HepG2 (cell line): Measurements from ENCODE around the gene PACS2. TPM values are rescaled to one million over a fixed set of nuclear protein-coding genes. Genes with fewer than 3 reads are reported as not detected.

Experiments
- ATAC-seq: fragments of 200-7000 bp; cut with Tn5 transposase; 3 replicates; pipeline ENCODE4 v1.9.1; 2020; ENCODE audit warnings: mild to moderate bottlenecking, moderate library complexity
- BruUV-seq: library from RNA; stranded (reverse); fragments of 400-500 nt; replicated peaks from 2 replicates; lab custom pipeline; 2021; lab: Mats Ljungman, UMichigan
- CTCF ChIA-PET: fragments of 300-600 bp; formaldehyde crosslinking; extraction: SDS; loops from one replicate; lab custom pipeline; 2021; ENCODE audit warnings: low total read pairs, inconsistent platforms, low intra/inter-chr PET ratio; lab: Yijun Ruan, JAX
- POLR2A ChIA-PET: fragments of 350-600 bp; sonication (Branson Sonifier 250); formaldehyde crosslinking; loops from one replicate; lab custom pipeline; 2020; ENCODE audit warnings: antibody characterized with exemption, inconsistent platforms; lab: Yijun Ruan, JAX
- DNase-seq: peaks from one replicate; pipeline ENCODE4 v3.0.0-alpha.2; 2015; ENCODE audit warnings: low spot score
- FAIRE-seq: peaks from 3 replicates; lab custom pipeline; 2011; peaks lifted over from hg19 to GRCh38; lab: Jason Lieb, UNC
- H2AFZ ChIP-seq: one replicate; pipeline ENCODE4 v1.6.1; 2011; ENCODE audit warnings: low read length, inconsistent platforms
- H3K27ac ChIP-seq: fragments of 300-600 bp; 3 replicates; pipeline ENCODE4 v1.8.0; 2011; ENCODE audit warnings: mixed run types, mild to moderate bottlenecking, mixed read lengths, low read length, inconsistent platforms; ENCODE audit not compliant: insufficient read depth; ENCODE audit errors: extremely low read length
- H3K27me3 ChIP-seq, 2 experiments: fragments of 200-600 bp in 1 of 2; 2 replicates in 1 of 2; 3 replicates in 1 of 2; pipeline versions ENCODE4 v1.6.0 to v1.8.0; 2011; ENCODE audit warnings: low read length in 2 of 2, mild to moderate bottlenecking in 2 of 2, moderate library complexity in 2 of 2, inconsistent platforms in 1 of 2; ENCODE audit not compliant: insufficient read depth in 2 of 2, control insufficient read depth in 1 of 2
- H3K36me3 ChIP-seq, 2 experiments: fragments of 200-600 bp in 1 of 2; replicated peaks in 1 of 2; 2 replicates in 1 of 2; 3 replicates in 1 of 2; pipeline versions ENCODE4 v1.5.1 to v1.8.0; 2011; ENCODE audit warnings: low read length in 2 of 2, inconsistent platforms in 1 of 2; ENCODE audit not compliant: insufficient read depth in 2 of 2, control insufficient read depth in 1 of 2
- H3K4me1 ChIP-seq: 2 replicates; pipeline ENCODE4 v1.5.1; 2012; ENCODE audit warnings: low read length, inconsistent platforms; ENCODE audit not compliant: insufficient read depth
- H3K4me2 ChIP-seq: 2 replicates; pipeline ENCODE4 v1.6.0; 2011; ENCODE audit warnings: low read depth, low read length, inconsistent platforms
- H3K4me3 ChIP-seq, 3 experiments: fragments of 200-600 bp in 1 of 3; sonication (generic), shearing (Covaris generic) in 1 of 3; replicated peaks in 1 of 3; 2 replicates each; pipeline ENCODE4 v1.5.1; 2011 to 2016; ENCODE audit warnings: low read length in 3 of 3, inconsistent platforms in 2 of 3, low read depth in 2 of 3, mild to moderate bottlenecking in 2 of 3, control low read depth in 1 of 3, mixed read lengths in 1 of 3; ENCODE audit not compliant: insufficient read depth in 1 of 3
- H3K79me2 ChIP-seq: one replicate; pipeline ENCODE4 v1.6.1; 2011; ENCODE audit warnings: low read length, inconsistent platforms; ENCODE audit not compliant: insufficient read depth
- H3K9ac ChIP-seq: 2 replicates; pipeline ENCODE4 v1.6.0; 2011; ENCODE audit warnings: mild to moderate bottlenecking, low read depth, low read length, inconsistent platforms; ENCODE audit not compliant: insufficient read depth
- H3K9me3 ChIP-seq: 2 replicates; pipeline ENCODE4 v1.5.1; 2012; ENCODE audit warnings: mild to moderate bottlenecking, low read length
- H4K20me1 ChIP-seq: 2 replicates; pipeline ENCODE4 v1.6.0; 2011; ENCODE audit warnings: inconsistent platforms, mild to moderate bottlenecking, low read length, moderate library complexity; ENCODE audit not compliant: insufficient read depth
- EZH2 ChIP-seq: conservative IDR thresholded peaks from 2 replicates; pipeline ENCODE4 v1.6.1; 2012; ENCODE audit warnings: mild to moderate bottlenecking, low read depth, low read length, moderate library complexity
- GTF2F1 ChIP-seq: fragments of 150-350 bp; IDR thresholded peaks from 2 replicates; pipeline ENCODE4 v1.6.1; 2014; ENCODE audit warnings: low read length
- HDAC6 ChIP-seq: fragments of 200-600 bp; sonication (generic); IDR thresholded peaks from 2 replicates; pipeline ENCODE4 v1.7.0; 2017; ENCODE audit warnings: mild to moderate bottlenecking, antibody characterized with exemption, low read length, low read depth
- HIVEP1 ChIP-seq: sonication (generic); formaldehyde crosslinking; IDR thresholded peaks from 2 replicates; pipeline ENCODE4 v1.4.0; 2020; ENCODE audit warnings: mild to moderate bottlenecking, missing genetic modification reagents
- PHF5A ChIP-seq: IDR thresholded peaks from one replicate; pipeline ENCODE4 v1.6.1; 2018; ENCODE audit warnings: low read depth, missing genetic modification reagents; ENCODE audit not compliant: unreplicated experiment
- TOE1 ChIP-seq: sonication (generic); formaldehyde crosslinking; IDR thresholded peaks from 2 replicates; pipeline ENCODE4 v1.4.0; 2020; ENCODE audit warnings: mild to moderate bottlenecking, missing genetic modification reagents
- ZMYM2 ChIP-seq: sonication (generic); formaldehyde crosslinking; IDR thresholded peaks from 2 replicates; pipeline ENCODE4 v1.8.0; 2022; ENCODE audit warnings: mild to moderate bottlenecking, missing genetic modification reagents
- ZNF468 ChIP-seq: sonication (generic); formaldehyde crosslinking; IDR thresholded peaks from 2 replicates; pipeline ENCODE4 v1.8.0; 2022; ENCODE audit warnings: mild to moderate bottlenecking, moderate library complexity, missing genetic modification reagents
- ZNF816 ChIP-seq: sonication (generic); formaldehyde crosslinking; IDR thresholded peaks from 2 replicates; pipeline ENCODE4 v1.8.0; 2022; ENCODE audit warnings: missing genetic modification reagents, mild to moderate bottlenecking, borderline replicate concordance
- WGBS: methylation state at CpG from one replicate; pipeline ENCODE4 v1.1.6; 2017; ENCODE audit warnings: low lambda C conversion rate; 5-methylcytosine and 5-hydroxymethylcytosine counted together
- in situ Hi-C: cut with HindIII; loops from 2 replicates; pipeline ENCODE4 v1.10.0; 2017; ENCODE audit warnings: low pct_unique_long_range_greater_than_20kb; ENCODE audit not compliant: extremely low pct_ligation_motif_present
- intact Hi-C: fragments of 100-400 bp; cut with micrococcal nuclease; formaldehyde crosslinking; loops from one replicate; pipeline ENCODE4 v1.10.0; 2022; ENCODE audit not compliant: unreplicated experiment
- polyA plus RNA-seq, 8 experiments: library from polyadenylated mRNA; depleted of rRNA in 3 of 8; stranded (reverse) in 7 of 8; unstranded in 1 of 8; fragments of >200 nt; fragmentation: Illumina TruSeq in 4 of 8; extraction: Trizol in 4 of 8; gene quantifications; 2 replicates each; pipeline versions ENCODE4 v1.2.1 to v1.2.3, GENCODE V29; 2011 to 2016; ENCODE audit warnings: low read depth in 4 of 8, missing spikeins in 1 of 8, mixed read lengths in 1 of 8; ENCODE audit not compliant: insufficient read depth in 1 of 8
- total RNA-seq, 5 experiments: library from RNA; depleted of rRNA; stranded (reverse); fragments of >200 nt; fragmentation: Illumina TruSeq; extraction: Trizol; gene quantifications; 2 replicates each; pipeline ENCODE4 v1.2.3, GENCODE V29; 2016; ENCODE audit warnings: low read depth in 1 of 5
- TF ChIP-seq, protein P1 (sequence below): IDR thresholded peaks from 2 replicates; pipeline ENCODE4 v1.6.1; 2012; ENCODE audit warnings: low read length, improper control_type of control experiment
- TF ChIP-seq, protein P2 (sequence below): sonication (generic); formaldehyde crosslinking; IDR thresholded peaks from 2 replicates; pipeline ENCODE4 v1.8.0; 2022; ENCODE audit warnings: missing genetic modification reagents, mild to moderate bottlenecking, inconsistent platforms, borderline replicate concordance
- TF ChIP-seq, protein P3 (sequence below): sonication (generic); formaldehyde crosslinking; IDR thresholded peaks from 2 replicates; pipeline ENCODE4 v1.5.1; 2020; ENCODE audit warnings: mild to moderate bottlenecking, missing genetic modification reagents, borderline replicate concordance

Gene PACS2
- total and polyA plus RNA-seq, 2 of the 13 experiments (the other 11 are each of a cell fraction or from before 2014, with no cell fraction given) = 23.6 to 27.6 TPM

DNA sequence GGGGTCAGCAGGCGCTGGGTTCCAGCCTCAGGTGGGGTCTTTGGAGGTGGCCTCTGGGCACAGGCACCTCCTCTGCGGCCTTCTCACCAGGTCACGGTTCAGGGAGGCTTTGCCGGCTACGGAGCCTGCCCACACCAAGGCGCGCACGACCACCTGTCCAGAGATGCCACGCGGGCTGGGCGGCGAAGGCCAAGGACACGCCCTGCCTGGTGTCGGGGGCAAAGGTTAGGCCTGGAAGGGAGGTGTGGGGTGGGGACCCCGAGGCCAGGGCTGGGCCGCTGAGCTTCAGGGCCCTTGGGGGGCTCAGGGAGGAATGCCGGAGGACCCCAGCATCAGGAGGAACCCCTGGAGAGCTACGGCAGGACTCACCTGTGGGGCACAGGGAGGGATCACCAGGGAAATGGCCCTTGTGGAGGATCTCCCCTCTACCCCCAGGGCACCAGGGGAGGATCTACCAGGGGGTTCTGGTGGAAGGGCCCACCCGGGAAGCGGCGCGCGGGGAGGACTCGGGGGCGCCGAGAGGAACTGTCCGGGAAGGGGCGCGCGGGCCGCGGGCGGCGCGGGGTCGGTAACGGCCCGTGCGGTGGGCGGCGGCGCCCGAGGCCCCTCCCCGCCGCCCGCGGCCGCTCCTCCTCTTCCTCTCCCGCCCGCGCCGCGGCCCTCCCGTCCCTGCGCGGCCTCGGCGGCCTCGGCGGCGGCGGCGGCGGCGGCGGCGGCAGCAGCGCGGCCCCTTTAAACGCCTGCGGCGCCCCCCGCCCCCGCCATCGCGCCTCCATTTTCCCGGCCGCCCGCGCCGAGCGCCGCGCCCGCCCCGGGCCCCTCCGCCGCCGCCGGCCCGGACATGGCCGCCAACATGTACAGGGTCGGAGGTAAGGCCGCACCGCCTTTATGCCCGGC is 104.9 kb downstream of the PACS2 start, which contains the start of gene MTA1:
Gene MTA1 (plus strand): TSS at position 633 of the 897 bp plus-strand sequence. CDS start 209 bp downstream, at position 842.
- peaks cover 47% of the 10 kb centered on the region for H3K4me1 ChIP-seq
- H3K9me3 ChIP-seq = no peaks in the 10 kb centered on the region
- peak within 1 kb of the TSS; percentile 84 for H3K27ac ChIP-seq
- CTCF ChIA-PET = no interaction called here
- no TSS peak for BruUV-seq
- peak; percentile 35 for DNase-seq
- no peak within 1 kb of the TSS for H2AFZ ChIP-seq
- no peak for FAIRE-seq
- POLR2A ChIA-PET = interaction anchor here (2.4 kb wide), 1 partner anchor 21 kb away, joined by 10 read pairs; the partner anchor contains the start of gene TEX22
- H3K9ac ChIP-seq = peak within 1 kb of the TSS; percentile 89
- peak; percentile 55 for ATAC-seq
- H3K4me3 ChIP-seq = peak within 1 kb of the TSS; percentile 76 to 92 (median 89)
- peaks cover 0 to under 1% of the 10 kb centered on the region in 2 experiments; a peak in 2 of 5 replicates for H3K27me3 ChIP-seq
- peaks cover 39% of the 10 kb centered on the region for H3K79me2 ChIP-seq
- no CpG with 5 or more reads among the region's 96 CpGs for WGBS
- in situ Hi-C loops = loop anchor here (5.0 kb wide), 1 partner anchor 108 kb away; the partner anchor contains the start of gene TMEM121
- intact Hi-C loops = no loop called here
- 0 out of 2 replicates have a peak, but pooled peaks cover 2% of the 10 kb centered on the region for H4K20me1 ChIP-seq
- H3K36me3 ChIP-seq = 0 out of 5 replicates have a peak, but pooled peaks cover 0 to 3% of the 10 kb centered on the region in 2 experiments
- H3K4me2 ChIP-seq = peak within 1 kb of the TSS; percentile 91
- TF ChIP-seq, protein P1, sequence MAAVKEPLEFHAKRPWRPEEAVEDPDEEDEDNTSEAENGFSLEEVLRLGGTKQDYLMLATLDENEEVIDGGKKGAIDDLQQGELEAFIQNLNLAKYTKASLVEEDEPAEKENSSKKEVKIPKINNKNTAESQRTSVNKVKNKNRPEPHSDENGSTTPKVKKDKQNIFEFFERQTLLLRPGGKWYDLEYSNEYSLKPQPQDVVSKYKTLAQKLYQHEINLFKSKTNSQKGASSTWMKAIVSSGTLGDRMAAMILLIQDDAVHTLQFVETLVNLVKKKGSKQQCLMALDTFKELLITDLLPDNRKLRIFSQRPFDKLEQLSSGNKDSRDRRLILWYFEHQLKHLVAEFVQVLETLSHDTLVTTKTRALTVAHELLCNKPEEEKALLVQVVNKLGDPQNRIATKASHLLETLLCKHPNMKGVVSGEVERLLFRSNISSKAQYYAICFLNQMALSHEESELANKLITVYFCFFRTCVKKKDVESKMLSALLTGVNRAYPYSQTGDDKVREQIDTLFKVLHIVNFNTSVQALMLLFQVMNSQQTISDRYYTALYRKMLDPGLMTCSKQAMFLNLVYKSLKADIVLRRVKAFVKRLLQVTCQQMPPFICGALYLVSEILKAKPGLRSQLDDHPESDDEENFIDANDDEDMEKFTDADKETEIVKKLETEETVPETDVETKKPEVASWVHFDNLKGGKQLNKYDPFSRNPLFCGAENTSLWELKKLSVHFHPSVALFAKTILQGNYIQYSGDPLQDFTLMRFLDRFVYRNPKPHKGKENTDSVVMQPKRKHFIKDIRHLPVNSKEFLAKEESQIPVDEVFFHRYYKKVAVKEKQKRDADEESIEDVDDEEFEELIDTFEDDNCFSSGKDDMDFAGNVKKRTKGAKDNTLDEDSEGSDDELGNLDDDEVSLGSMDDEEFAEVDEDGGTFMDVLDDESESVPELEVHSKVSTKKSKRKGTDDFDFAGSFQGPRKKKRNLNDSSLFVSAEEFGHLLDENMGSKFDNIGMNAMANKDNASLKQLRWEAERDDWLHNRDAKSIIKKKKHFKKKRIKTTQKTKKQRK = no peak
- TF ChIP-seq ZMYM2 (CRISPR knock-in tag) = no peak
- no peak for TF ChIP-seq EZH2
- TF ChIP-seq HIVEP1 (CRISPR knock-in tag) = peak; percentile 59; the same call in 1 of the 2 replicates
- no peak for TF ChIP-seq PHF5A (CRISPR knock-in tag)
- TF ChIP-seq, protein P2, sequence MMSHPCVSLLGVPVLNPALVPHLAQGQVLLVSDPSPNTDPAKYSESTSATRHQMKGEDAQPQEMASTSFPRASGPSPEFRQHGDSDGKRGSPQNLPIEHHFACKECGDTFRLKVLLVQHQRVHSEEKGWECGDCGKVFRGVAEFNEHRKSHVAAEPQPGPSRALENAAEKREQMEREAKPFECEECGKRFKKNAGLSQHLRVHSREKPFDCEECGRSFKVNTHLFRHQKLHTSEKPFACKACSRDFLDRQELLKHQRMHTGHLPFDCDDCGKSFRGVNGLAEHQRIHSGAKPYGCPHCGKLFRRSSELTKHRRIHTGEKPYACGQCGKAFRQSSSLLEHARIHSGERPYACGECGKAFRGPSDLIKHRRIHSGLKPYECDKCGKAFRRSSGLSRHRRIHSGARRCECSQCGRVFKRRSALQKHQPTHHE = no peak
- TF ChIP-seq HDAC6 = no peak
- TF ChIP-seq TOE1 (CRISPR knock-in tag) = no peak
- TF ChIP-seq ZNF816 (CRISPR knock-in tag) = peak; percentile 65; the same call in 1 of the 2 replicates
- TF ChIP-seq, protein P3, sequence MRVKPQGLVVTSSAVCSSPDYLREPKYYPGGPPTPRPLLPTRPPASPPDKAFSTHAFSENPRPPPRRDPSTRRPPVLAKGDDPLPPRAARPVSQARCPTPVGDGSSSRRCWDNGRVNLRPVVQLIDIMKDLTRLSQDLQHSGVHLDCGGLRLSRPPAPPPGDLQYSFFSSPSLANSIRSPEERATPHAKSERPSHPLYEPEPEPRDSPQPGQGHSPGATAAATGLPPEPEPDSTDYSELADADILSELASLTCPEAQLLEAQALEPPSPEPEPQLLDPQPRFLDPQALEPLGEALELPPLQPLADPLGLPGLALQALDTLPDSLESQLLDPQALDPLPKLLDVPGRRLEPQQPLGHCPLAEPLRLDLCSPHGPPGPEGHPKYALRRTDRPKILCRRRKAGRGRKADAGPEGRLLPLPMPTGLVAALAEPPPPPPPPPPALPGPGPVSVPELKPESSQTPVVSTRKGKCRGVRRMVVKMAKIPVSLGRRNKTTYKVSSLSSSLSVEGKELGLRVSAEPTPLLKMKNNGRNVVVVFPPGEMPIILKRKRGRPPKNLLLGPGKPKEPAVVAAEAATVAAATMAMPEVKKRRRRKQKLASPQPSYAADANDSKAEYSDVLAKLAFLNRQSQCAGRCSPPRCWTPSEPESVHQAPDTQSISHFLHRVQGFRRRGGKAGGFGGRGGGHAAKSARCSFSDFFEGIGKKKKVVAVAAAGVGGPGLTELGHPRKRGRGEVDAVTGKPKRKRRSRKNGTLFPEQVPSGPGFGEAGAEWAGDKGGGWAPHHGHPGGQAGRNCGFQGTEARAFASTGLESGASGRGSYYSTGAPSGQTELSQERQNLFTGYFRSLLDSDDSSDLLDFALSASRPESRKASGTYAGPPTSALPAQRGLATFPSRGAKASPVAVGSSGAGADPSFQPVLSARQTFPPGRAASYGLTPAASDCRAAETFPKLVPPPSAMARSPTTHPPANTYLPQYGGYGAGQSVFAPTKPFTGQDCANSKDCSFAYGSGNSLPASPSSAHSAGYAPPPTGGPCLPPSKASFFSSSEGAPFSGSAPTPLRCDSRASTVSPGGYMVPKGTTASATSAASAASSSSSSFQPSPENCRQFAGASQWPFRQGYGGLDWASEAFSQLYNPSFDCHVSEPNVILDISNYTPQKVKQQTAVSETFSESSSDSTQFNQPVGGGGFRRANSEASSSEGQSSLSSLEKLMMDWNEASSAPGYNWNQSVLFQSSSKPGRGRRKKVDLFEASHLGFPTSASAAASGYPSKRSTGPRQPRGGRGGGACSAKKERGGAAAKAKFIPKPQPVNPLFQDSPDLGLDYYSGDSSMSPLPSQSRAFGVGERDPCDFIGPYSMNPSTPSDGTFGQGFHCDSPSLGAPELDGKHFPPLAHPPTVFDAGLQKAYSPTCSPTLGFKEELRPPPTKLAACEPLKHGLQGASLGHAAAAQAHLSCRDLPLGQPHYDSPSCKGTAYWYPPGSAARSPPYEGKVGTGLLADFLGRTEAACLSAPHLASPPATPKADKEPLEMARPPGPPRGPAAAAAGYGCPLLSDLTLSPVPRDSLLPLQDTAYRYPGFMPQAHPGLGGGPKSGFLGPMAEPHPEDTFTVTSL (CRISPR knock-in tag) = no peak
- no peak for TF ChIP-seq ZNF468 (CRISPR knock-in tag)
- no peak for TF ChIP-seq GTF2F1
